GM19372 (cell line): ENCODE measurements around the gene SSR3.
A peak's percentile ranks its signal among the peaks of the same experiment; 100 is the strongest.

Experiments used
- ATAC-seq: cut with Tn5 transposase; IDR thresholded peaks from one replicate; pipeline ENCODE4 v1.9.1; 2021; ENCODE audit warnings: mild to moderate bottlenecking, low read depth, moderate library complexity; ENCODE audit not compliant: unreplicated experiment

SSR3 gene

GRCh38 chr3:156539802-156540201 lies 15.1 kb downstream of the SSR3 start:
- no peak for ATAC-seq

GRCh38 chr3:156539051-156539450 lies 15.9 kb downstream of the SSR3 start:
- ATAC-seq = no peak

GRCh38 chr3:156536524-156537316 lies 18.2 kb downstream of the SSR3 start:
- no peak for ATAC-seq

GRCh38 chr3:156535798-156536197 lies 19.1 kb downstream of the SSR3 start:
- ATAC-seq = no peak

- no peak for ATAC-seq
Observed at GRCh38 chr3:156535162-156535627, 19.7 kb downstream of the SSR3 start.

- no peak for ATAC-seq
Observed at GRCh38 chr3:156533205-156533604, 21.7 kb downstream of the SSR3 start.

- no peak for ATAC-seq
Observed at GRCh38 chr3:156532730-156533129, 22.2 kb downstream of the SSR3 start.

- ATAC-seq = no peak
Observed at GRCh38 chr3:156530980-156531379, 23.9 kb downstream of the SSR3 start.

- ATAC-seq = no peak
Observed at GRCh38 chr3:156527060-156527459, 27.9 kb downstream of the SSR3 start.

GRCh38 chr3:156525808-156526207 lies 29.1 kb downstream of the SSR3 start:
- ATAC-seq = no peak

- no peak for ATAC-seq
Observed at GRCh38 chr3:156522673-156523072, 32.2 kb downstream of the SSR3 start.

GRCh38 chr3:156519758-156520162 lies 35.2 kb downstream of the SSR3 start:
- ATAC-seq = peak; percentile 70

- ATAC-seq = no peak
Observed at GRCh38 chr3:156518726-156519125, 36.2 kb downstream of the SSR3 start.

GRCh38 chr3:156516961-156517360 lies 38.0 kb downstream of the SSR3 start:
- ATAC-seq = no peak

- no peak for ATAC-seq
Observed at GRCh38 chr3:156516284-156516683, 38.6 kb downstream of the SSR3 start.

- ATAC-seq = no peak
Observed at GRCh38 chr3:156513619-156514018, 41.3 kb downstream of the SSR3 start.

GRCh38 chr3:156511987-156512677 lies 42.8 kb downstream of the SSR3 start:
- ATAC-seq = no peak

GRCh38 chr3:156509189-156510174 lies 45.4 kb downstream of the SSR3 start:
- ATAC-seq = no peak

GRCh38 chr3:156507285-156507684 lies 47.6 kb downstream of the SSR3 start:
- ATAC-seq = no peak

- no peak for ATAC-seq
Observed at GRCh38 chr3:156498307-156498706, 56.6 kb downstream of the SSR3 start.

GRCh38 chr3:156497326-156497725 lies 57.6 kb downstream of the SSR3 start:
- no peak for ATAC-seq
